Astrocyte (in vitro differentiated cells and primary cell): ENCODE measurements around the gene CNTNAP2. TPM values are rescaled to one million over a fixed set of nuclear protein-coding genes. Genes with fewer than 3 reads are reported as not detected.

Experiments used
- DNase-seq: peaks from one replicate; pipeline ENCODE4 v3.0.0-alpha.2; 2010; ENCODE audit warnings: low read depth
- FAIRE-seq: peaks from 2 replicates; lab custom pipeline; 2011; peaks lifted over from hg19 to GRCh38; lab: Jason Lieb, UNC
- H2AFZ ChIP-seq: 2 replicates; pipeline ENCODE4 v1.6.0; 2012; ENCODE audit warnings: low read depth, low read length, inconsistent platforms
- H3K27ac ChIP-seq: 2 replicates; pipeline ENCODE4 v1.5.1; 2011; ENCODE audit warnings: low read depth, low read length, inconsistent platforms
- H3K27me3 ChIP-seq: 2 replicates; pipeline ENCODE4 v1.6.0; 2011; ENCODE audit warnings: low read length, inconsistent platforms; ENCODE audit not compliant: insufficient read depth
- H3K36me3 ChIP-seq: 2 replicates; pipeline ENCODE4 v1.5.1; 2011; ENCODE audit warnings: low read length, inconsistent platforms; ENCODE audit not compliant: insufficient read depth
- H3K4me1 ChIP-seq: 2 replicates; pipeline ENCODE4 v1.5.1; 2011; ENCODE audit warnings: low read length, inconsistent platforms; ENCODE audit not compliant: insufficient read depth
- H3K4me2 ChIP-seq: 2 replicates; pipeline ENCODE4 v1.6.0; 2012; ENCODE audit warnings: low read length, inconsistent platforms
- H3K4me3 ChIP-seq: 2 replicates; pipeline ENCODE4 v1.5.1; 2011; ENCODE audit warnings: low read depth, mild to moderate bottlenecking, low read length, inconsistent platforms; ENCODE audit not compliant: insufficient read depth
- H3K79me2 ChIP-seq: 2 replicates; pipeline ENCODE4 v1.6.0; 2012; ENCODE audit warnings: mild to moderate bottlenecking, low read length, inconsistent platforms; ENCODE audit not compliant: insufficient read depth
- H3K9ac ChIP-seq: 2 replicates; pipeline ENCODE4 v1.6.0; 2012; ENCODE audit warnings: mild to moderate bottlenecking, low read length, inconsistent platforms
- H3K9me3 ChIP-seq: 2 replicates; pipeline ENCODE4 v1.5.1; 2012; ENCODE audit warnings: low read depth, mild to moderate bottlenecking, low read length, inconsistent platforms; ENCODE audit not compliant: insufficient read depth
- H4K20me1 ChIP-seq: 2 replicates; pipeline ENCODE4 v1.6.0; 2012; ENCODE audit warnings: low read length, inconsistent platforms; ENCODE audit not compliant: insufficient read depth
- H3K27ac Mint-ChIP-seq: one replicate; pipeline ENCODE4 v1.8.0; 2021; ENCODE audit warnings: mild to moderate bottlenecking, mixed read lengths; ENCODE audit not compliant: unreplicated experiment
- H3K27me3 Mint-ChIP-seq: one replicate; pipeline ENCODE4 v1.8.0; 2021; ENCODE audit warnings: low read depth, mixed read lengths; ENCODE audit not compliant: unreplicated experiment
- H3K36me3 Mint-ChIP-seq: one replicate; pipeline ENCODE4 v1.8.0; 2021; ENCODE audit warnings: low read depth, mixed read lengths; ENCODE audit not compliant: unreplicated experiment
- H3K4me1 Mint-ChIP-seq: one replicate; pipeline ENCODE4 v1.8.0; 2021; ENCODE audit warnings: low read depth, mixed read lengths; ENCODE audit not compliant: unreplicated experiment
- H3K4me3 Mint-ChIP-seq: one replicate; pipeline ENCODE4 v1.8.0; 2021; ENCODE audit warnings: mild to moderate bottlenecking, moderate library complexity, mixed read lengths; ENCODE audit not compliant: unreplicated experiment
- H3K9me3 Mint-ChIP-seq: one replicate; pipeline ENCODE4 v1.8.0; 2021; ENCODE audit warnings: mild to moderate bottlenecking, mixed read lengths; ENCODE audit not compliant: unreplicated experiment
- CTCF ChIP-seq: IDR thresholded peaks from 2 replicates; pipeline ENCODE4 v1.5.1; 2011; ENCODE audit warnings: low read depth, mild to moderate bottlenecking, inconsistent platforms, low read length, moderate library complexity; ENCODE audit not compliant: insufficient read depth
- EZH2 ChIP-seq: IDR thresholded peaks from 2 replicates; pipeline ENCODE4 v1.6.1; 2012; ENCODE audit warnings: mild to moderate bottlenecking, low read length, inconsistent platforms; ENCODE audit not compliant: insufficient read depth
- total RNA-seq: library from RNA; stranded (reverse); gene quantifications from 2 replicates; pipeline ENCODE4 v1.2.1, GENCODE V29; 2021

The CNTNAP2 gene
- total RNA-seq, 1 donor from 2014 or later, result 20.0 TPM

GRCh38 chr7:146424084-146424483 lies 307.5 kb downstream of the CNTNAP2 start:
- Histone ChIP-seq H3K79me2 (no peaks in the 10 kb centered on the region), H3K4me2 (no peak overlapping the region), H3K4me1 (no peaks in the 10 kb centered on the region), H3K27me3 (no peaks in the 10 kb centered on the region), H3K9ac (no peak overlapping the region), H3K27ac (no peak overlapping the region), H3K4me3 (no peak overlapping the region), H2AFZ (no peak overlapping the region), H3K36me3 (no peaks in the 10 kb centered on the region), H4K20me1 (no peaks in the 10 kb centered on the region), H3K9me3 (no peaks in the 10 kb centered on the region)
- no peaks in the 10 kb centered on the region for H3K36me3 Mint-ChIP-seq
- H3K4me3 Mint-ChIP-seq, result no peak overlapping the region
- no peak for TF ChIP-seq EZH2
- FAIRE-seq, result no peak
- no peak for DNase-seq
- no peaks in the 10 kb centered on the region for H3K4me1 Mint-ChIP-seq
- H3K27ac Mint-ChIP-seq, result no peak overlapping the region
- no peaks in the 10 kb centered on the region for H3K27me3 Mint-ChIP-seq
- no peaks in the 10 kb centered on the region for H3K9me3 Mint-ChIP-seq

- Mint-ChIP-seq H3K27me3 (no peaks in the 10 kb centered on the region), H3K36me3 (no peaks in the 10 kb centered on the region), H3K4me3 (no peak overlapping the region), H3K9me3 (no peaks in the 10 kb centered on the region), H3K4me1 (no peaks in the 10 kb centered on the region), H3K27ac (no peak overlapping the region)
- TF ChIP-seq CTCF (no peak), EZH2 (no peak)
- Histone ChIP-seq H4K20me1 (no peaks in the 10 kb centered on the region), H3K9me3 (no peaks in the 10 kb centered on the region), H3K79me2 (no peaks in the 10 kb centered on the region), H3K27ac (no peak overlapping the region), H3K36me3 (no peaks in the 10 kb centered on the region), H3K4me1 (no peaks in the 10 kb centered on the region), H3K4me2 (no peak overlapping the region), H2AFZ (no peak overlapping the region), H3K9ac (no peak overlapping the region), H3K4me3 (no peak overlapping the region), H3K27me3 (no peaks in the 10 kb centered on the region)
- FAIRE-seq, result no peak
- no peak for DNase-seq
These were observed 316.9 kb downstream of the CNTNAP2 start for GRCh38 chr7:146433501-146433900.

- no peaks in the 10 kb centered on the region for H3K9me3 ChIP-seq
- no peak for DNase-seq
- no peak for FAIRE-seq
- no peaks in the 10 kb centered on the region for H3K4me1 Mint-ChIP-seq
- H4K20me1 ChIP-seq, result no peaks in the 10 kb centered on the region
- H3K4me3 Mint-ChIP-seq, result no peak overlapping the region
- TF ChIP-seq CTCF (no peak), EZH2 (no peak)
- no peaks in the 10 kb centered on the region for H3K27me3 Mint-ChIP-seq
- no peaks in the 10 kb centered on the region for H3K4me1 ChIP-seq
- no peaks in the 10 kb centered on the region for H3K79me2 ChIP-seq
- H3K9ac ChIP-seq, result no peak overlapping the region
- no peaks in the 10 kb centered on the region for H3K36me3 ChIP-seq
- H3K36me3 Mint-ChIP-seq, result no peaks in the 10 kb centered on the region
- no peak overlapping the region for H3K27ac Mint-ChIP-seq
- no peaks in the 10 kb centered on the region for H3K9me3 Mint-ChIP-seq
- H3K4me3 ChIP-seq, result no peak overlapping the region
- no peak overlapping the region for H3K4me2 ChIP-seq
- H3K27me3 ChIP-seq, result no peaks in the 10 kb centered on the region
- H2AFZ ChIP-seq, result no peak overlapping the region
- H3K27ac ChIP-seq, result no peak overlapping the region
These were observed 326.5 kb downstream of the CNTNAP2 start for GRCh38 chr7:146443102-146443501.
